Gastrocnemius medialis (tissue), 4 donors: ENCODE measurements around the gene DNAJC28. TPM values are rescaled to one million over a fixed set of nuclear protein-coding genes. Genes with fewer than 3 reads are reported as not detected.

Experiments used
- ATAC-seq, 2 donors: fragments of 150-250 bp; one replicate each; pipeline ENCODE4 v1.9.1; 2016
- DNase-seq, 2 donors: peaks; one replicate each; pipeline ENCODE4 v3.0.0-alpha.2; 2019
- H3K27ac ChIP-seq, 4 donors: fragments of 200-600 bp; sonication (generic); 1 replicate in 1 of 4; 2 replicates in 3 of 4; pipeline ENCODE4 v1.5.1; 2016 to 2018; ENCODE audit warnings: mild to moderate bottlenecking in 2 of 4, moderate library complexity in 1 of 4
- H3K27me3 ChIP-seq, 3 donors: fragments of 200-600 bp; sonication (generic) in 2 of 3; 1 replicate in 1 of 3; 2 replicates in 2 of 3; pipeline versions ENCODE4 v1.5.1 to v1.6.0; 2016 to 2019; ENCODE audit warnings: mild to moderate bottlenecking in 1 of 3, moderate library complexity in 1 of 3
- H3K36me3 ChIP-seq, 2 donors: fragments of 200-600 bp; sonication (generic) in 1 of 2; one replicate each; pipeline ENCODE4 v1.5.1; 2017 to 2018
- H3K4me1 ChIP-seq, 2 donors: fragments of 200-600 bp; sonication (generic) in 1 of 2; one replicate each; pipeline ENCODE4 v1.5.1; 2016 to 2017; ENCODE audit warnings: mild to moderate bottlenecking in 2 of 2
- H3K4me3 ChIP-seq, 4 donors: fragments of 200-600 bp; sonication (generic) in 3 of 4; 1 replicate in 1 of 4; 2 replicates in 3 of 4; pipeline ENCODE4 v1.5.1; 2016 to 2019; ENCODE audit warnings: mild to moderate bottlenecking in 2 of 4
- H3K9me3 ChIP-seq, 3 donors: fragments of 200-600 bp; sonication (generic) in 2 of 3; 1 replicate in 1 of 3; 2 replicates in 2 of 3; pipeline ENCODE4 v1.5.1; 2016 to 2019
- CTCF ChIP-seq, 5 experiments: fragments of 450-650 bp in 3 of 5; fragments of 200-600 bp in 2 of 5; sonication (generic) in 2 of 5; IDR thresholded peaks in 4 of 5; conservative IDR thresholded peaks in 1 of 5; 1 replicate in 4 of 5; 2 replicates in 1 of 5; pipeline ENCODE4 v1.5.1; 2016 to 2019; ENCODE audit warnings: antibody characterized with exemption in 5 of 5, mild to moderate bottlenecking in 3 of 5, moderate library complexity in 3 of 5
- POLR2A ChIP-seq, 2 donors: fragments of 450-650 bp; IDR thresholded peaks; one replicate each; pipeline ENCODE4 v1.6.1; 2017; ENCODE audit warnings: antibody characterized with exemption in 2 of 2, mild to moderate bottlenecking in 2 of 2, moderate library complexity in 2 of 2
- in situ Hi-C, 4 donors: fragments of 200-750 bp; cut with MboI; loops; one replicate each; pipeline versions ENCODE4 v1.15.0 to v1.8.0; 2017; ENCODE audit warnings: low sequenced_read_pairs in 4 of 4
- intact Hi-C: fragments of 100-400 bp; cut with DNase I; formaldehyde crosslinking; loops from one replicate; pipeline ENCODE4 v1.15.1; 2023; ENCODE audit warnings: low total_unique reads
- total RNA-seq, 4 donors: library from RNA; depleted of rRNA; stranded (reverse); fragments of >200 nt; gene quantifications; one replicate each; pipeline versions ENCODE4 v1.1.0 to v1.2.3, GENCODE V29; 2016

Gene DNAJC28
- total RNA-seq, 4 donors from 2014 or later = 1.5 to 3.4 (median 2.5) TPM

- ATAC-seq = no peak
- intact Hi-C loops (no loop called here), in situ Hi-C loops (loop anchor here in 1 of 4 donors (25.0 kb wide), 1 partner anchor 775 kb away; the partner anchor contains the start of gene PAXBP1)
- peaks cover 9 to 11% of the 10 kb centered on the region in 2 donors for H3K4me1 ChIP-seq
- H3K27ac ChIP-seq = no peak overlapping the region
- TF ChIP-seq POLR2A (IDR thresholded peaks at IDR 0.05) (no peak), CTCF (IDR thresholded peaks at IDR 0.05 in 4 of 5, conservative IDR thresholded peaks at IDR 0.05 in 1 of 5) (no peak)
- peaks cover 0 to 65% of the 10 kb centered on the region in 2 donors for H3K36me3 ChIP-seq
- H3K9me3 ChIP-seq = no peaks in the 10 kb centered on the region
- DNase-seq = no peak
- no peaks in the 10 kb centered on the region for H3K27me3 ChIP-seq
- no peak overlapping the region for H3K4me3 ChIP-seq
These were observed 45.7 kb upstream of the DNAJC28 start for GRCh38 chr21:33537212-33537611.

- peaks cover 0 to 98% of the 10 kb centered on the region in 2 donors for H3K36me3 ChIP-seq
- H3K9me3 ChIP-seq = no peaks in the 10 kb centered on the region
- ATAC-seq (no peak), DNase-seq (no peak)
- H3K4me1 ChIP-seq = no peaks in the 10 kb centered on the region
- H3K27me3 ChIP-seq = no peaks in the 10 kb centered on the region
- in situ Hi-C loops = loop anchor here in 1 of 4 donors (25.0 kb wide), 1 partner anchor 769 kb away; the partner anchor contains the start of gene PAXBP1
- H3K4me3 ChIP-seq = no peak overlapping the region
- TF ChIP-seq POLR2A (IDR thresholded peaks at IDR 0.05) (no peak), CTCF (IDR thresholded peaks at IDR 0.05 in 4 of 5, conservative IDR thresholded peaks at IDR 0.05 in 1 of 5) (no peak)
- intact Hi-C loops = no loop called here
- no peak overlapping the region for H3K27ac ChIP-seq
These were observed 39.5 kb upstream of the DNAJC28 start for GRCh38 chr21:33531007-33531406.

- Histone ChIP-seq H3K27ac (no peak overlapping the region), H3K4me1 (no peaks in the 10 kb centered on the region), H3K9me3 (no peaks in the 10 kb centered on the region), H3K4me3 (no peak overlapping the region), H3K27me3 (no peaks in the 10 kb centered on the region), H3K36me3 (peaks cover 0 to 63% of the 10 kb centered on the region in 2 donors)
- intact Hi-C loops = no loop called here
- no peak for ATAC-seq
- in situ Hi-C loops = loop anchor here in 1 of 4 donors (25.0 kb wide), 1 partner anchor 111 kb away; the partner anchor contains the start of gene IFNGR2
- no peak for DNase-seq
- TF ChIP-seq POLR2A (IDR thresholded peaks at IDR 0.05) (no peak), CTCF (IDR thresholded peaks at IDR 0.05 in 4 of 5, conservative IDR thresholded peaks at IDR 0.05 in 1 of 5) (no peak)
These were observed 31.4 kb upstream of the DNAJC28 start for GRCh38 chr21:33522953-33523349.

- H3K36me3 ChIP-seq = peaks cover 0 to 63% of the 10 kb centered on the region in 2 donors
- intact Hi-C loops = no loop called here
These were observed 30.9 kb upstream of the DNAJC28 start for GRCh38 chr21:33522297-33522952.

More at GRCh38 chr21:33522297-33522952, 30.9 kb upstream of the DNAJC28 start:
- ATAC-seq = no peak
- no peak overlapping the region for H3K4me3 ChIP-seq
- in situ Hi-C loops = loop anchor here in 1 of 4 donors (25.0 kb wide), 1 partner anchor 110 kb away; the partner anchor contains the start of gene IFNGR2
- no peaks in the 10 kb centered on the region for H3K9me3 ChIP-seq
- no peak overlapping the region for H3K27ac ChIP-seq
- no peak for DNase-seq
- no peaks in the 10 kb centered on the region for H3K27me3 ChIP-seq
- H3K4me1 ChIP-seq = no peaks in the 10 kb centered on the region
- TF ChIP-seq CTCF (IDR thresholded peaks at IDR 0.05 in 4 of 5, conservative IDR thresholded peaks at IDR 0.05 in 1 of 5) (no peak), POLR2A (IDR thresholded peaks at IDR 0.05) (no peak)
